DOHH2 (cell line): ENCODE results near the gene HIPK1.

Experiments used
- H3F3A ChIP-seq: fragments of 200-600 bp; sonication (generic), shearing (Covaris generic); 2 replicates; pipeline ENCODE4 v1.6.0; 2016; ENCODE audit warnings: antibody characterized with exemption, mild to moderate bottlenecking; ENCODE audit not compliant: control insufficient read depth, insufficient read depth
- H3K27ac ChIP-seq: fragments of 200-600 bp; sonication (generic); 2 replicates; pipeline ENCODE4 v1.5.1; 2014; ENCODE audit warnings: low read depth, mild to moderate bottlenecking, low read length, moderate library complexity
- H3K27me3 ChIP-seq: fragments of 200-600 bp; sonication (generic); 2 replicates; pipeline ENCODE4 v1.6.1; 2014; ENCODE audit warnings: mild to moderate bottlenecking, low read length, mixed read lengths; ENCODE audit not compliant: control insufficient read depth
- H3K36me3 ChIP-seq: fragments of 200-600 bp; sonication (generic); 2 replicates; pipeline ENCODE4 v1.6.1; 2014; ENCODE audit warnings: mild to moderate bottlenecking, low read length, moderate library complexity, mixed read lengths; ENCODE audit not compliant: control insufficient read depth
- H3K4me1 ChIP-seq: fragments of 200-600 bp; sonication (generic); 2 replicates; pipeline ENCODE4 v1.6.1; 2014; ENCODE audit warnings: mild to moderate bottlenecking, low read length, mixed read lengths; ENCODE audit not compliant: control insufficient read depth
- H3K4me2 ChIP-seq: fragments of 200-600 bp; sonication (generic); 2 replicates; pipeline ENCODE4 v1.6.0; 2014; ENCODE audit warnings: mild to moderate bottlenecking, low read length, moderate library complexity
- H3K4me3 ChIP-seq: fragments of 200-600 bp; sonication (generic); 2 replicates; pipeline ENCODE4 v1.5.1; 2014; ENCODE audit warnings: mild to moderate bottlenecking, low read length, mixed read lengths
- H3K79me2 ChIP-seq: fragments of 200-600 bp; sonication (generic); 2 replicates; pipeline ENCODE4 v1.6.1; 2014; ENCODE audit warnings: mild to moderate bottlenecking, low read length, mixed read lengths; ENCODE audit not compliant: control insufficient read depth
- H3K9me2 ChIP-seq: fragments of 200-600 bp; sonication (generic); replicated peaks from 2 replicates; pipeline ENCODE4 v1.6.1; 2014; ENCODE audit warnings: mild to moderate bottlenecking, low read length, mixed read lengths; ENCODE audit not compliant: control insufficient read depth
- H3K9me3 ChIP-seq: fragments of 200-600 bp; sonication (generic); 2 replicates; pipeline ENCODE4 v1.6.1; 2014; ENCODE audit warnings: antibody characterized with exemption, low read length, mixed read lengths; ENCODE audit not compliant: control insufficient read depth, insufficient read depth
- H4K20me1 ChIP-seq: fragments of 200-600 bp; sonication (generic); 2 replicates; pipeline ENCODE4 v1.6.0; 2014; ENCODE audit warnings: low read depth, mild to moderate bottlenecking, antibody characterized with exemption, low read length, moderate library complexity; ENCODE audit not compliant: control insufficient read depth, insufficient read depth
- EZH2phosphoT487 ChIP-seq: fragments of 200-600 bp; sonication (generic); IDR thresholded peaks from 2 replicates; pipeline ENCODE4 v1.6.1; 2017; ENCODE audit warnings: borderline replicate concordance, mild to moderate bottlenecking, antibody characterized with exemption, low read length, moderate library complexity, mixed read lengths
- TF ChIP-seq, protein P1 (sequence below): fragments of 200-600 bp; sonication (generic); IDR thresholded peaks from one replicate; pipeline ENCODE4 v1.5.1; 2014; ENCODE audit warnings: antibody characterized with exemption, mild to moderate bottlenecking, low read depth, low read length; ENCODE audit not compliant: poor library complexity, severe bottlenecking

Gene HIPK1

GRCh38 chr1:113951719-113952118 is 22.6 kb downstream of the HIPK1 start:
- 0 out of 2 replicates have a peak, but pooled peaks cover 3% of the 10 kb centered on the region for H3F3A ChIP-seq
- 0 out of 2 replicates have a peak, but pooled peaks cover 5% of the 10 kb centered on the region for H4K20me1 ChIP-seq
- no peak overlapping the region for H3K4me3 ChIP-seq
- no peak for TF ChIP-seq EZH2phosphoT487
- TF ChIP-seq, protein P1, sequence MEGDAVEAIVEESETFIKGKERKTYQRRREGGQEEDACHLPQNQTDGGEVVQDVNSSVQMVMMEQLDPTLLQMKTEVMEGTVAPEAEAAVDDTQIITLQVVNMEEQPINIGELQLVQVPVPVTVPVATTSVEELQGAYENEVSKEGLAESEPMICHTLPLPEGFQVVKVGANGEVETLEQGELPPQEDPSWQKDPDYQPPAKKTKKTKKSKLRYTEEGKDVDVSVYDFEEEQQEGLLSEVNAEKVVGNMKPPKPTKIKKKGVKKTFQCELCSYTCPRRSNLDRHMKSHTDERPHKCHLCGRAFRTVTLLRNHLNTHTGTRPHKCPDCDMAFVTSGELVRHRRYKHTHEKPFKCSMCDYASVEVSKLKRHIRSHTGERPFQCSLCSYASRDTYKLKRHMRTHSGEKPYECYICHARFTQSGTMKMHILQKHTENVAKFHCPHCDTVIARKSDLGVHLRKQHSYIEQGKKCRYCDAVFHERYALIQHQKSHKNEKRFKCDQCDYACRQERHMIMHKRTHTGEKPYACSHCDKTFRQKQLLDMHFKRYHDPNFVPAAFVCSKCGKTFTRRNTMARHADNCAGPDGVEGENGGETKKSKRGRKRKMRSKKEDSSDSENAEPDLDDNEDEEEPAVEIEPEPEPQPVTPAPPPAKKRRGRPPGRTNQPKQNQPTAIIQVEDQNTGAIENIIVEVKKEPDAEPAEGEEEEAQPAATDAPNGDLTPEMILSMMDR: no peak
- H3K27me3 ChIP-seq: no peaks in the 10 kb centered on the region
- no peak overlapping the region for H3K4me2 ChIP-seq
- no peaks in the 10 kb centered on the region for H3K9me3 ChIP-seq
- no peak overlapping the region for H3K27ac ChIP-seq
- no peaks in the 10 kb centered on the region for H3K9me2 ChIP-seq
- peaks cover 39% of the 10 kb centered on the region for H3K36me3 ChIP-seq
- peaks cover 14% of the 10 kb centered on the region for H3K4me1 ChIP-seq
- H3K79me2 ChIP-seq: peaks cover 55% of the 10 kb centered on the region

- Histone ChIP-seq H3K4me3 (no peak overlapping the region), H3K4me1 (no peaks in the 10 kb centered on the region), H3K27ac (no peak overlapping the region), H3K27me3 (no peaks in the 10 kb centered on the region), H3K36me3 (peaks cover 71% of the 10 kb centered on the region), H3K9me2 (no peaks in the 10 kb centered on the region), H3K4me2 (no peak overlapping the region), H3K9me3 (no peaks in the 10 kb centered on the region), H3K79me2 (no peaks in the 10 kb centered on the region), H3F3A (no peaks in the 10 kb centered on the region), H4K20me1 (no peaks in the 10 kb centered on the region)
- no peak for TF ChIP-seq EZH2phosphoT487
- TF ChIP-seq, protein P1: no peak
These were observed 28.9 kb downstream of the HIPK1 start for GRCh38 chr1:113957984-113958383.

DNA sequence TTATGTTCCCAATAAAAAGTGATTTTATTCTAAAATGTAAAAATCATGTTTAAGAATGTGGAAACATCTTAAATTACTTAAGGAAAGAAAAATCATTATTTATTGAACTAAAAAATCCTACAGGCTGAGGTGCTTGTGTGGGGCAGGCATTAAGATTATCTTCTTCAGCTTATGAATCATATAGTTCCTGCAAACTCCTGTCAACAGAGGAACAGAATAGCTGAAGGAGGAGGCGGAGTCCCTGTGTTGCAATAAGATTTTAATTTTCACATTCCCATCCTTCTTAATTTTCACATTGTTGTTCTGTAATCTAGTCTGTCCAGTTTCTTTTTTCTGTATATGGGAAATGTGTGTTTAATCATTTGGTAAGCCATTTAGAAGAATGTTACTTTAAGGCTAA is 29.6 kb downstream of the HIPK1 start:
- TF ChIP-seq EZH2phosphoT487: no peak
- TF ChIP-seq, protein P1: no peak
- peaks cover 77% of the 10 kb centered on the region for H3K36me3 ChIP-seq
- no peaks in the 10 kb centered on the region for H3K27me3 ChIP-seq

More for the DNA sequence above, 29.6 kb downstream of the HIPK1 start:
- Histone ChIP-seq H4K20me1 (no peaks in the 10 kb centered on the region), H3K9me2 (no peaks in the 10 kb centered on the region), H3F3A (no peaks in the 10 kb centered on the region), H3K9me3 (no peaks in the 10 kb centered on the region), H3K4me1 (no peaks in the 10 kb centered on the region), H3K79me2 (no peaks in the 10 kb centered on the region), H3K27ac (no peak overlapping the region), H3K4me3 (no peak overlapping the region), H3K4me2 (no peak overlapping the region)
